IMR-90 (cell line): ENCODE data around the gene ALOX15. TPM values are rescaled to one million over a fixed set of nuclear protein-coding genes. Genes with fewer than 3 reads are reported as not detected.

Source experiments
- ATAC-seq: fragments of 200-7000 bp; cut with Tn5 transposase; 2 replicates; pipeline ENCODE4 v1.9.1; 2020; ENCODE audit warnings: low read depth, mild to moderate bottlenecking, moderate library complexity
- BruUV-seq: library from RNA; stranded (reverse); fragments of 400-500 nt; replicated peaks from 2 replicates; lab custom pipeline; 2021; lab: Mats Ljungman, UMichigan
- CTCF ChIA-PET: fragments of 300-600 bp; formaldehyde crosslinking; extraction: SDS; loops from one replicate; lab custom pipeline; 2021; ENCODE audit warnings: antibody characterized with exemption; lab: Yijun Ruan, JAX
- POLR2A ChIA-PET: fragments of 300-600 bp; sonication (Branson Sonifier 250); formaldehyde crosslinking; loops from one replicate; lab custom pipeline; 2022; ENCODE audit warnings: antibody characterized with exemption; ENCODE audit not compliant: unreplicated experiment; lab: Charles Lee
- DNase-seq: peaks from one replicate; pipeline ENCODE4 v3.0.0; 2013
- H2AFZ ChIP-seq: replicated peaks from 2 replicates; pipeline ENCODE3; 2013; ENCODE audit warnings: low read length, mild to moderate bottlenecking; ENCODE audit not compliant: poor library complexity
- H2AK5ac ChIP-seq: 2 replicates; pipeline ENCODE4 v1.6.1; 2013; ENCODE audit warnings: low read depth, low read length, inconsistent platforms
- H2AK9ac ChIP-seq: replicated peaks from 2 replicates; pipeline ENCODE3; 2013; ENCODE audit warnings: mild to moderate bottlenecking, low read depth, low read length, moderate library complexity; ENCODE audit not compliant: poor library complexity
- H2BK120ac ChIP-seq: 2 replicates; pipeline ENCODE4 v1.6.1; 2013; ENCODE audit warnings: low read depth, low read length, inconsistent platforms
- H2BK15ac ChIP-seq: 3 replicates; pipeline ENCODE4 v1.6.1; 2013; ENCODE audit warnings: low read depth, low read length, inconsistent platforms
- H2BK20ac ChIP-seq: 2 replicates; pipeline ENCODE4 v1.6.1; 2013; ENCODE audit warnings: low read depth, mild to moderate bottlenecking, inconsistent platforms, low read length, moderate library complexity
- H2BK5ac ChIP-seq: 2 replicates; pipeline ENCODE4 v1.6.1; 2013; ENCODE audit warnings: mild to moderate bottlenecking, low read depth, low read length, inconsistent platforms; ENCODE audit not compliant: poor library complexity, severe bottlenecking
- H3K14ac ChIP-seq: replicated peaks from 2 replicates; pipeline ENCODE4 v1.6.1; 2013; ENCODE audit warnings: low read depth, low read length, inconsistent platforms
- H3K18ac ChIP-seq: 2 replicates; pipeline ENCODE4 v1.6.1; 2013; ENCODE audit warnings: low read depth, low read length, control low read depth
- H3K23ac ChIP-seq: 2 replicates; pipeline ENCODE4 v1.6.1; 2013; ENCODE audit warnings: low read depth, low read length, inconsistent platforms
- H3K27ac ChIP-seq: 2 replicates; pipeline ENCODE4 v1.5.1; 2013; ENCODE audit warnings: mild to moderate bottlenecking, control low read depth, low read length; ENCODE audit not compliant: insufficient read depth
- H3K27me3 ChIP-seq: 2 replicates; pipeline ENCODE4 v1.6.1; 2013; ENCODE audit warnings: low read length; ENCODE audit not compliant: control insufficient read depth, insufficient read depth
- H3K36me3 ChIP-seq: 2 replicates; pipeline ENCODE4 v1.6.1; 2013; ENCODE audit warnings: low read length, mixed read lengths; ENCODE audit not compliant: control insufficient read depth, insufficient read depth
- H3K4ac ChIP-seq: 2 replicates; pipeline ENCODE4 v1.6.1; 2013; ENCODE audit warnings: low read depth, low read length, inconsistent platforms
- H3K4me1 ChIP-seq: 2 replicates; pipeline ENCODE4 v1.6.1; 2013; ENCODE audit warnings: low read length, mixed read lengths; ENCODE audit not compliant: control insufficient read depth, insufficient read depth
- H3K4me2 ChIP-seq: 2 replicates; pipeline ENCODE4 v1.6.1; 2013; ENCODE audit warnings: low read depth, mild to moderate bottlenecking, control low read depth, low read length, moderate library complexity
- H3K4me3 ChIP-seq: 2 replicates; pipeline ENCODE4 v1.5.1; 2013; ENCODE audit warnings: low read depth, mild to moderate bottlenecking, control low read depth, low read length, moderate library complexity; ENCODE audit not compliant: insufficient read depth
- H3K56ac ChIP-seq: 2 replicates; pipeline ENCODE4 v1.6.1; 2013; ENCODE audit warnings: low read length, inconsistent platforms; ENCODE audit not compliant: insufficient read depth; ENCODE audit errors: extremely low read depth
- H3K79me1 ChIP-seq, 2 experiments: 2 replicates each; pipeline ENCODE4 v1.6.1; 2013; ENCODE audit warnings: low read length in 2 of 2, inconsistent platforms in 1 of 2, low read depth in 1 of 2
- H3K9ac ChIP-seq: 2 replicates; pipeline ENCODE4 v1.6.1; 2013; ENCODE audit warnings: low read depth, low read length, control low read depth
- H3K9me1 ChIP-seq: 2 replicates; pipeline ENCODE4 v1.6.1; 2013; ENCODE audit warnings: low read length, inconsistent platforms; ENCODE audit not compliant: insufficient read depth
- H3K9me3 ChIP-seq: 2 replicates; pipeline ENCODE4 v1.6.1; 2013; ENCODE audit warnings: low read length; ENCODE audit not compliant: control insufficient read depth, insufficient read depth
- H4K20me1 ChIP-seq: 2 replicates; pipeline ENCODE4 v1.6.1; 2013; ENCODE audit warnings: low read length, inconsistent platforms; ENCODE audit not compliant: insufficient read depth
- H4K5ac ChIP-seq: 2 replicates; pipeline ENCODE4 v1.6.1; 2013; ENCODE audit warnings: mild to moderate bottlenecking, low read depth, low read length, control low read depth
- H4K8ac ChIP-seq, 2 experiments: 2 replicates each; pipeline ENCODE4 v1.6.1; 2013; ENCODE audit warnings: low read depth in 2 of 2, low read length in 2 of 2, control low read depth in 1 of 2, inconsistent platforms in 1 of 2
- H4K91ac ChIP-seq: 2 replicates; pipeline ENCODE4 v1.6.1; 2013; ENCODE audit warnings: low read depth, low read length, inconsistent platforms; ENCODE audit not compliant: insufficient read depth
- CEBPB ChIP-seq: IDR thresholded peaks from 2 replicates; pipeline ENCODE4 v1.6.1; 2012; ENCODE audit warnings: low read depth, low read length, improper control_type of control experiment
- MAFK ChIP-seq: IDR thresholded peaks from 2 replicates; pipeline ENCODE4 v1.6.1; 2012; ENCODE audit warnings: low read depth, low read length, improper control_type of control experiment
- MXI1 ChIP-seq: IDR thresholded peaks from 2 replicates; pipeline ENCODE4 v1.6.1; 2012; ENCODE audit warnings: low read depth, mild to moderate bottlenecking, low read length, moderate library complexity, borderline replicate concordance
- RFX5 ChIP-seq: IDR thresholded peaks from 2 replicates; pipeline ENCODE4 v1.8.0; 2012; ENCODE audit warnings: low read depth, mild to moderate bottlenecking, low read length, moderate library complexity
- WGBS, 2 experiments: methylation state at CpG; one replicate each; pipeline versions ENCODE4 v1.1.5 to v1.1.7; 2013; ENCODE audit warnings: missing lambda C conversion rate in 2 of 2; ENCODE audit not compliant: insufficient read length in 1 of 2; ENCODE audit errors: extremely low coverage in 2 of 2; 5-methylcytosine and 5-hydroxymethylcytosine counted together
- dilution Hi-C: fragments of 300-500 bp; cut with HindIII; formaldehyde crosslinking; loops from one replicate; pipeline ENCODE4 v1.14.3; 2018; ENCODE audit warnings: low sequenced_read_pairs; ENCODE audit not compliant: unreplicated experiment
- in situ Hi-C: fragments of 300-500 bp; cut with MboI; formaldehyde crosslinking; loops from 3 replicates; pipeline ENCODE4 v1.14.3; 2019; ENCODE audit warnings: low sequenced_read_pairs, inconsistent platforms, mixed read lengths
- intact Hi-C: fragments of 100-400 bp; cut with micrococcal nuclease; formaldehyde crosslinking; loops from 2 replicates; pipeline ENCODE4 v1.10.0; 2022
- polyA plus RNA-seq, 3 experiments: library from polyadenylated mRNA; depleted of rRNA; stranded (reverse); fragments of >200 nt; gene quantifications; 2 replicates each; pipeline ENCODE4 v1.2.3, GENCODE V29; 2012; ENCODE audit warnings: low replicate concordance in 1 of 3
- total RNA-seq: library from RNA; depleted of rRNA; stranded (reverse); fragments of >200 nt; gene quantifications from 2 replicates; pipeline ENCODE4 v1.2.3, GENCODE V29; 2012
- TF ChIP-seq, protein P1 (sequence below): conservative IDR thresholded peaks from 2 replicates; pipeline ENCODE4 v1.5.1; 2012; ENCODE audit warnings: mild to moderate bottlenecking, low read depth, low read length, improper control_type of control experiment

Gene ALOX15
- total and polyA plus RNA-seq, 2 of the 4 experiments (the other 2 are of a cell fraction), result not detected

DNA sequence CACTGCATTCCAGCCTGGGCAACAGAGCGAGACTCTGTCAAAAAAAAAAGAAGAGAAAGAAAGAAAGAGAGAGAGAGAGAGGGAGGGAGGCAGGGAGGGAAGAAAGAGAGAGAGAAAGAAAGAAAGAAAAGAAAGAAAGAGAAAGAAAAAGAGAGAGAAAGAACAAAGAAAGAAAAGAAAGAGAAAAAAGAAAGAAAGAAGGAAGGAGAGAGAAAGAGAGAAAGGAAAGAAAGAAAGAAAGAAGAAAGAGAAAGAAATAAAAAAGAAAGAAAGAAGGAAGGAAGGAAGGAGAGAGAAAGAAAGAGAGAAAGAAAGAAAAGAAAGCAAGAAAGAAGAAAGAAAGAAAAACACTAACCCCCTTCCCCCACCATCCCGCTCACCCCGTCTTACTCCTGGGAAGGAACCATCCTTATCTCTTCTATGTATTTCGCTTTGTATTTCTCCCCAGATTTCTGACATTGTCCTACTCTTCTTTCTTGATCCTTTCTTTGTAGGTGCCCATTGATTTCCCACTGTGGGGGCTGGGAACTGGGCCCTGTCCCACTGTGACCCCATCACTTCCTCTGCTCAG is 20.9 kb downstream of the ALOX15 start:
- in situ Hi-C loops (loop anchor here (5.0 to 10.0 kb wide), 2 partner anchors 53 to 196 kb away; no protein-coding TSS in a partner anchor), dilution Hi-C loops (no loop called here), intact Hi-C loops (no loop called here)
- no peak overlapping the region for H3K9ac ChIP-seq
- no peak overlapping the region for H4K91ac ChIP-seq
- H3K4me2 ChIP-seq, result no peak overlapping the region
- no peak for DNase-seq
- no peak overlapping the region for H3K27ac ChIP-seq
- H4K20me1 ChIP-seq, result no peaks in the 10 kb centered on the region
- H4K5ac ChIP-seq, result no peak overlapping the region
- no peak overlapping the region for H2BK20ac ChIP-seq
- H3K56ac ChIP-seq, result no peak overlapping the region
- H4K8ac ChIP-seq, result no peak overlapping the region
- H3K36me3 ChIP-seq, result no peaks in the 10 kb centered on the region
- no peak overlapping the region for H2BK15ac ChIP-seq
- H2AFZ ChIP-seq, result no peak overlapping the region
- POLR2A ChIA-PET, result no interaction called here
- H3K4ac ChIP-seq, result no peak overlapping the region
- no peak overlapping the region for H2BK5ac ChIP-seq
- no peak overlapping the region for H3K4me3 ChIP-seq
- no peaks in the 10 kb centered on the region for H3K9me3 ChIP-seq
- H3K4me1 ChIP-seq, result no peaks in the 10 kb centered on the region; the same call in 1 of the 2 replicates
- H2AK9ac ChIP-seq, result no peak overlapping the region
- no peak for TF ChIP-seq MXI1
- TF ChIP-seq MAFK, result no peak
- TF ChIP-seq, protein P1, sequence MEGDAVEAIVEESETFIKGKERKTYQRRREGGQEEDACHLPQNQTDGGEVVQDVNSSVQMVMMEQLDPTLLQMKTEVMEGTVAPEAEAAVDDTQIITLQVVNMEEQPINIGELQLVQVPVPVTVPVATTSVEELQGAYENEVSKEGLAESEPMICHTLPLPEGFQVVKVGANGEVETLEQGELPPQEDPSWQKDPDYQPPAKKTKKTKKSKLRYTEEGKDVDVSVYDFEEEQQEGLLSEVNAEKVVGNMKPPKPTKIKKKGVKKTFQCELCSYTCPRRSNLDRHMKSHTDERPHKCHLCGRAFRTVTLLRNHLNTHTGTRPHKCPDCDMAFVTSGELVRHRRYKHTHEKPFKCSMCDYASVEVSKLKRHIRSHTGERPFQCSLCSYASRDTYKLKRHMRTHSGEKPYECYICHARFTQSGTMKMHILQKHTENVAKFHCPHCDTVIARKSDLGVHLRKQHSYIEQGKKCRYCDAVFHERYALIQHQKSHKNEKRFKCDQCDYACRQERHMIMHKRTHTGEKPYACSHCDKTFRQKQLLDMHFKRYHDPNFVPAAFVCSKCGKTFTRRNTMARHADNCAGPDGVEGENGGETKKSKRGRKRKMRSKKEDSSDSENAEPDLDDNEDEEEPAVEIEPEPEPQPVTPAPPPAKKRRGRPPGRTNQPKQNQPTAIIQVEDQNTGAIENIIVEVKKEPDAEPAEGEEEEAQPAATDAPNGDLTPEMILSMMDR, result no peak
- TF ChIP-seq RFX5, result no peak
- no peak for TF ChIP-seq CEBPB
- H3K14ac ChIP-seq, result no peak overlapping the region
- no peak for ATAC-seq
- H3K9me1 ChIP-seq, result no peaks in the 10 kb centered on the region; the same call in 1 of the 2 replicates
- H3K18ac ChIP-seq, result no peak overlapping the region
- no peak overlapping the region for H2AK5ac ChIP-seq
- no TSS peak for BruUV-seq
- WGBS, 2 experiments, result no CpG with 5 or more reads among the region's 4 CpGs
- no peaks in the 10 kb centered on the region for H3K79me1 ChIP-seq
- CTCF ChIA-PET, result no interaction called here
- H3K23ac ChIP-seq, result no peak overlapping the region
- H2BK120ac ChIP-seq, result no peak overlapping the region
- peaks cover 32% of the 10 kb centered on the region for H3K27me3 ChIP-seq
